Adrenal gland (tissue), 5 donors: ENCODE measurements around the gene RPS6KA2.

Source experiments
- POLR2A ChIP-seq, 2 donors: fragments of 450-650 bp; IDR thresholded peaks; one replicate each; pipeline ENCODE4 v1.6.1; 2017; ENCODE audit warnings: antibody characterized with exemption in 2 of 2, mild to moderate bottlenecking in 2 of 2, moderate library complexity in 1 of 2
- TF ChIP-seq, protein P1 (sequence below), 6 experiments: fragments of 450-650 bp in 4 of 6; fragments of 200-600 bp in 2 of 6; sonication (generic) in 1 of 6; IDR thresholded peaks; 1 replicate in 5 of 6; 2 replicates in 1 of 6; pipeline versions ENCODE4 v1.5.1 to v1.8.0; 2016 to 2021; ENCODE audit warnings: antibody characterized with exemption in 6 of 6, mild to moderate bottlenecking in 2 of 6, moderate library complexity in 1 of 6
- donor health status: DM: no; HTN: no; CAD: no.

- no peak for TF ChIP-seq POLR2A (IDR thresholded peaks at IDR 0.05)
- TF ChIP-seq, protein P1, sequence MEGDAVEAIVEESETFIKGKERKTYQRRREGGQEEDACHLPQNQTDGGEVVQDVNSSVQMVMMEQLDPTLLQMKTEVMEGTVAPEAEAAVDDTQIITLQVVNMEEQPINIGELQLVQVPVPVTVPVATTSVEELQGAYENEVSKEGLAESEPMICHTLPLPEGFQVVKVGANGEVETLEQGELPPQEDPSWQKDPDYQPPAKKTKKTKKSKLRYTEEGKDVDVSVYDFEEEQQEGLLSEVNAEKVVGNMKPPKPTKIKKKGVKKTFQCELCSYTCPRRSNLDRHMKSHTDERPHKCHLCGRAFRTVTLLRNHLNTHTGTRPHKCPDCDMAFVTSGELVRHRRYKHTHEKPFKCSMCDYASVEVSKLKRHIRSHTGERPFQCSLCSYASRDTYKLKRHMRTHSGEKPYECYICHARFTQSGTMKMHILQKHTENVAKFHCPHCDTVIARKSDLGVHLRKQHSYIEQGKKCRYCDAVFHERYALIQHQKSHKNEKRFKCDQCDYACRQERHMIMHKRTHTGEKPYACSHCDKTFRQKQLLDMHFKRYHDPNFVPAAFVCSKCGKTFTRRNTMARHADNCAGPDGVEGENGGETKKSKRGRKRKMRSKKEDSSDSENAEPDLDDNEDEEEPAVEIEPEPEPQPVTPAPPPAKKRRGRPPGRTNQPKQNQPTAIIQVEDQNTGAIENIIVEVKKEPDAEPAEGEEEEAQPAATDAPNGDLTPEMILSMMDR (IDR thresholded peaks at IDR 0.05): no peak
Observed at GRCh38 chr6:166637812-166638572, 10.9 kb upstream of the RPS6KA2 start.
